HUES64 (cell line): ENCODE results near the gene CNOT6L.

Experiments
- H3K27ac ChIP-seq: 2 replicates; pipeline ENCODE4 v1.7.0; 2013; ENCODE audit warnings: low read depth, low read length, inconsistent platforms
- H3K27me3 ChIP-seq: 2 replicates; pipeline ENCODE4 v1.6.1; 2013; ENCODE audit warnings: mild to moderate bottlenecking, low read length; ENCODE audit not compliant: insufficient read depth
- H3K36me3 ChIP-seq: 2 replicates; pipeline ENCODE4 v1.6.1; 2013; ENCODE audit warnings: mild to moderate bottlenecking, low read length; ENCODE audit not compliant: insufficient read depth
- H3K4me1 ChIP-seq: 2 replicates; pipeline ENCODE4 v1.6.1; 2013; ENCODE audit warnings: mild to moderate bottlenecking, low read length, moderate library complexity; ENCODE audit not compliant: insufficient read depth
- H3K4me3 ChIP-seq: 2 replicates; pipeline ENCODE4 v1.5.1; 2013; ENCODE audit warnings: mild to moderate bottlenecking, low read length, moderate library complexity
- H3K9ac ChIP-seq: 2 replicates; pipeline ENCODE4 v1.6.1; 2013; ENCODE audit warnings: mild to moderate bottlenecking, low read depth, low read length
- H3K9me3 ChIP-seq: 2 replicates; pipeline ENCODE4 v1.6.1; 2013; ENCODE audit warnings: low read depth, low read length; ENCODE audit not compliant: insufficient read depth
- WGBS: fragments of 150-250, 120-280 bp; methylation state at CpG from one replicate; pipeline ENCODE4 v1.1.7; 2013; ENCODE audit warnings: missing lambda C conversion rate; 5-methylcytosine and 5-hydroxymethylcytosine counted together

Gene CNOT6L

DNA sequence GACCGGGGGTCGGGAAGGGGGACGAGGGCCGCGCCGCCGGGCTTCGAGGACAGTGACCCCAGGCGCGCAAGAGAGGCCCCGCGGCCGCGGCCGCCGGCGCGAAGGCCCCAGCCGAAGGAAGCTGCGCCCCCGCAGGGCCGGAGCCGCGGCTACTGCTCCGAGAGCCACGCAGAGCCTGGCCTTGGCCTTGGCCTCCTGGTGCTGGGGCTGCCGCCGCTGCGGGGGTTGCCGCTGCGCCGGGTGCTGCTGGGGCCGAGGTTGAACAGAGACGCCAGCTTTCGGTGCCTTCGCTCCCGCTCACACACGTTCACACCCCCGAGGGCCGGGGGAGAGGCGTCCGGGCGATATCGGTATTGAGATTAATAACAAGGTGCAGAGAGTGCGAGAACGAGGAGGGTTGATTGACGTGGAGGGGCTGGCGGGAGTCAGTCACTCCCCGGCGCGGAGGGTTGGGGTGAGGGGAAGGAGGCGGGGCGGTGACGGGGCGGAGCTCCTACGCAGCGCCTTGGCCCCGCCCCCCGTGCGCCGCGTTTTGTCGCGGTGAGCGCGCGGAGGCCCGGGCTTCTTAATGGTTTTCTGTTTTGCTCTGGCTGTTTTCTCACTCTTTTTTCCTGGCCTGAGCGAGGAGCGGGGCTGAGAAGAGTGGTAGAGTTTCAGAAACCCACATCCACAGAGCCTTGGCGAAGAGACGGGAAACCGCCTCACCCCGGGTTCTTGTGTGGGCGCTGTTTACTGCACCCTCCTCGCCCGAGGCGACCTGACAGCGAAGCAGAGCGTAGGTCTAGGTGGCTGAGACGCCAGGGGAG is 878 bp upstream of the CNOT6L start:
- H3K9ac ChIP-seq: peak overlapping the region; percentile 59
- no peaks in the 10 kb centered on the region for H3K9me3 ChIP-seq
- under 1% methylated on average over 81 of the region's 81 CpGs for WGBS
- H3K27me3 ChIP-seq: peaks cover 24% of the 10 kb centered on the region
- H3K4me1 ChIP-seq: peaks cover 5% of the 10 kb centered on the region
- no peaks in the 10 kb centered on the region for H3K36me3 ChIP-seq
- peak overlapping the region; percentile 27; the same call in 1 of the 2 replicates for H3K27ac ChIP-seq
- peak overlapping the region; percentile 73 for H3K4me3 ChIP-seq

DNA sequence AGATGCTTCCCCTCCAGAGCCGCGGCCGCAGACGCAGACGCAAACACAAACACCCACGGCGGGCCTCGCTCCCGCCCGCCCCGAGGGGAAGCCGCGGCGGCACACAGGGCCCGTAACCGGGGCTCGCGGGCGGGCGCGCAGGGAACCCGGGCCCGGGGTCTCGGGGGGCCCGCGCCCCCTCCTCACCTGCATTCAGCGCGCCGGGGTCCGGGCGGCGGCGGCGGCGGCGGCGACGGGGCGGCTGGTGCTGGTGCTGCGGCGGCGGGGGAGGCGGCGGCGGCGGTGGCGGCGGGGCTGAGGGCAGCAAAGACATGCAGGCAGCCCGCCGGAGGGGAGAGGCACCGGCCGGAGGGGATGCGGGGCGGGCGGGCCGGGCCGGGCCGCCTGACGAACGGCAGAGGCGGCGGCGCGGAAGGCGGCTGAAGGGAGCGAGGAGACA is 255 bp upstream of the CNOT6L start:
- Histone ChIP-seq H3K36me3 (no peaks in the 10 kb centered on the region), H3K27ac (no peak overlapping the region), H3K4me3 (peak overlapping the region; percentile 92), H3K9ac (peak overlapping the region; percentile 56), H3K27me3 (peaks cover 24% of the 10 kb centered on the region), H3K9me3 (no peaks in the 10 kb centered on the region), H3K4me1 (peaks cover 5% of the 10 kb centered on the region)
- WGBS: under 1% methylated on average over 66 of the region's 66 CpGs

DNA sequence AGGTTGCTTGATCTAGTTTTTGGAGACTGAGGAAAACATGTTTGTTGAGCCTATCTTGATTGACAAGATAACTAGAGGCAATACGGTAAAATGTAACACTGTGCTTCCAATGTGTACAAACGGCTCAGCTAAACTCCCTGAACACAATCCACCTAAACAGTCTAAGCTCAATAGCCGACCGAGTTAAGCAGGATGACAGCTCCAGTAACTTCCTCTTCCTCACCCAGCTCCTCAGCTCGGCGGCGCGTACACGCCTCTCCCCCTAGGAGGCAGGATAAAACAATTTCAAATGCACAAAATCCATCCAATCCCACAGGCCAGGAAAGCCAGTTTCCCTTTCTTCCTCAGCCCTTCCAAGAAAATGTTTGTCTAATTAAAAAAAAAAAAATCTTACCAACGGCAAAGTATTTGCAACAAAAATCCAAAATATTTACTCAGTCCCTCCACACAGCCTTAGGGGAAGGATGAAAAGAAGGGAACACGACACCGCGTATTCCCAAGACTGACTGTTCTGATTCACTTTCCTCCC is 1.0 kb downstream of the CNOT6L start:
- H3K27ac ChIP-seq: peak overlapping the region; percentile 17; the same call in 1 of the 2 replicates
- H3K9me3 ChIP-seq: no peaks in the 10 kb centered on the region
- 2% methylated on average over 13 of the region's 13 CpGs for WGBS
- H3K36me3 ChIP-seq: no peaks in the 10 kb centered on the region
- H3K4me1 ChIP-seq: peaks cover 5% of the 10 kb centered on the region
- peaks cover 24% of the 10 kb centered on the region for H3K27me3 ChIP-seq
- peak overlapping the region; percentile 92 for H3K4me3 ChIP-seq
- peak overlapping the region; percentile 56 for H3K9ac ChIP-seq

DNA sequence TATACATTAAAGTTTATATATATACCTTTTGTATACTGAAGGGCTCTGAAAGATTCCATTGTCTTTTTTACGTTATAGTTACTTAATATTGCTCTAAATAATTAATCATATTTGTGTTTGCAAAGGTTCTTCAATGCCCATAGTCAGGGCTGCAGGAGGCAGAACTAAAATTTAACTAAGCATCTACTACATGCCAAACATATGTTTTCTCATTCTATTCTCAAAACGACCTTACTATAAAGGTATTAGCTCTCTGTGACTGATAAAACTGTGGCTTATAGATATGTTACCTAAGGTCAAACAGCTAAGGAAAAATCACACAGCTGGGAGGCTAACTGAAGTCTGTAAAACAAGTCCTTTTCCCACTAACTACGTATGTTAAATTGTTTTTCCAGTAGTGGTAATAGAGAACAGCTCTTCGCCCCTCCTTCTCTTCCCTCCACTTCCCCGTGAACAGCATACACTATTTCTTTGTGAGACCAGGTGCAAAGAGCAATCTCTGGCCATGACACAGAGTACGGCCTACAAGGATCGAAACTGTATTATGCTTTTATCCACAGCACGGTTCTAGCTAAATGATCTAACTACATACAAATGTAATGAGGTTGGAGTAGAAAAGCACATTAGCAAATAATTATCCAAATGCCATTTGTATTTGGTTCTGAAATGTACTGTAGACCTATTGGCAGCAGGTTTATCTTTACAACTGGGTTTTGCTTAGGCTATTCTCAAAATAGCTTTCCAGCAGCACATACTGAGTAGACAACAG is 1.7 kb downstream of the CNOT6L start:
- Histone ChIP-seq H3K9ac (no peak overlapping the region), H3K9me3 (no peaks in the 10 kb centered on the region), H3K4me3 (peak overlapping the region; percentile 92), H3K4me1 (peaks cover 5% of the 10 kb centered on the region), H3K36me3 (no peaks in the 10 kb centered on the region), H3K27me3 (peaks cover 24% of the 10 kb centered on the region), H3K27ac (no peak overlapping the region)
- WGBS: 85% methylated on average over 5 of the region's 8 CpGs

DNA sequence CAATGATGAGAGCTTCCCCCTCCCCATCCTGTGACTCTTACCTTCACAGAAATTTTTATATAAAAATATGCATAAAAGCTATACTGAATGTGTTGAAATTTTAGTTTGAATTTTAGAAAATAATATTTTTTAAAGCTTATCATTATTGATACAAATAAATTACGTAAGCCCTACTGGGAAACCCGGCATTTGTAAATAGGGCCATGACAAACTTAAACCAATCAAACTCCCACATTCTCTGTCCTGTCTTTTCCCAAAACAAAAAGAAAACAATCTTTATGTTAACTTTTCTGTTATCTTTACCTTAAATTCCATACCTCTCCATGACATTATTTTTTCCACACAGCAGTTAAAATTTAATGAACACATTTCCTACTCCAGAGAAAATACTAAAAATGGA is 2.6 kb downstream of the CNOT6L start:
- Histone ChIP-seq H3K9ac (no peak overlapping the region), H3K4me1 (peaks cover 5% of the 10 kb centered on the region), H3K4me3 (no peak overlapping the region), H3K9me3 (no peaks in the 10 kb centered on the region), H3K27me3 (peaks cover 22% of the 10 kb centered on the region), H3K27ac (no peak overlapping the region), H3K36me3 (no peaks in the 10 kb centered on the region)
- 92% methylated on average over 2 of the region's 2 CpGs for WGBS

DNA sequence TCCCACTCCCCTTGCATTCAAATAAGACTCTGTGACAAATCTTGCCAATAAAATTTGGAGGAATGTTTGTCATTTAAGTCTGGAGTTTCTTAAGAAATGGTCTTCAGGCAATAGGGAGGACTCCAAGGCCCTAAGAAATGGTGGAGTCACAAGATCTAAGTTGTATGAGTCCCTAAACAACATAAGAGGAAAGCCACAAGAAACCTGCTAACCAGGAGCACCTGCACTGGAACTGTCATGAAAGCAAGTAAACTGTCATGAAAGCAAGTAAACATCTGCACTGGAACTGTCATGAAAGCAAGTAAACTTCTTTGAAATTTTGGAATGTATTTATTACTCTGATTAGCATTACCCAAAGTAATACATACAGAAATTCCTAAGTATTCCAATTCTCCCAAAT is 3.5 kb downstream of the CNOT6L start:
- peaks cover 12% of the 10 kb centered on the region for H3K27me3 ChIP-seq
- H3K9me3 ChIP-seq: no peaks in the 10 kb centered on the region
- H3K4me3 ChIP-seq: no peak overlapping the region
- no peak overlapping the region for H3K27ac ChIP-seq
- no peak overlapping the region for H3K9ac ChIP-seq
- H3K4me1 ChIP-seq: peaks cover 5% of the 10 kb centered on the region
- no peaks in the 10 kb centered on the region for H3K36me3 ChIP-seq

DNA sequence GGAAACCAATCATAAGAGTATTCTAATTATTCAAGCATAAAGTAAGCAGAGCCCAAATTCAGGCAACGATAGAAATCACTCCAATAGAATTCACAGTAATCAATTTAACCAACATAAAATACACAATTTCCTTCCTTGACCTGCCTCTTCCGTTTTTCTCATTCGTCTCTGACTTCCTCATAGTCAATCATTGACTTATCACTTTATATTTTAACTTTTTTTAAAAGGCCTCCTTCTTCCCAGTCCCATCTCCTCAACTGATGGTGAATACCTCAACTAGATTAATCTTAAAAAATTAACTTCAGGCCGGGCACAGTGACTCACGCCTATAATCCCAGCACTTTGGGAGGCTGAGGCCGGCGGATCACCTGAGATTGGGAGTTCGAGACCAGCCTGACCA is 13.3 kb downstream of the CNOT6L start:
- H3K27ac ChIP-seq: no peak overlapping the region
- 94% methylated on average over 8 of the region's 8 CpGs for WGBS
- no peak overlapping the region for H3K9ac ChIP-seq
- H3K9me3 ChIP-seq: no peaks in the 10 kb centered on the region
- H3K4me3 ChIP-seq: no peak overlapping the region
- peaks cover 6% of the 10 kb centered on the region for H3K4me1 ChIP-seq
- no peaks in the 10 kb centered on the region for H3K27me3 ChIP-seq
- H3K36me3 ChIP-seq: no peaks in the 10 kb centered on the region

DNA sequence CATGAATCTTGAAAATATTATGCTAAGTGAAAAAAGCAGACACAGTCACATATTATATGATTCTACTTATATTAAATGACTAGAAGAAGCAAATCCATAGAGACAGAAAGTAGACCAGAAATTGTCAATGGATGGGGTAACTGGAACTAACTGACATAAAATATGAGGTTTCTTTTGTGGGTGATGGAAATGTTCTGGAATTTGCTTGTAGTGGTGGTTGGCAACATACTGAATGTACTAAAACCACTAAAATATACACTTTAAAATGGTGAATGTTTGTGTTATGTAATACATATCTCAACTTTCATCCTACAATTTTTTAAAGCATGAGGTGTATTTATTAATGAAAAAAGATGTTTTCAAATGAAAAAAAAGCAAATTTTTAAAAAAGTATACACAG is 14.7 kb downstream of the CNOT6L start:
- Histone ChIP-seq H3K36me3 (no peaks in the 10 kb centered on the region), H3K9me3 (no peaks in the 10 kb centered on the region), H3K27ac (no peak overlapping the region), H3K4me3 (no peak overlapping the region), H3K27me3 (no peaks in the 10 kb centered on the region), H3K9ac (no peak overlapping the region), H3K4me1 (peaks cover 12% of the 10 kb centered on the region)

DNA sequence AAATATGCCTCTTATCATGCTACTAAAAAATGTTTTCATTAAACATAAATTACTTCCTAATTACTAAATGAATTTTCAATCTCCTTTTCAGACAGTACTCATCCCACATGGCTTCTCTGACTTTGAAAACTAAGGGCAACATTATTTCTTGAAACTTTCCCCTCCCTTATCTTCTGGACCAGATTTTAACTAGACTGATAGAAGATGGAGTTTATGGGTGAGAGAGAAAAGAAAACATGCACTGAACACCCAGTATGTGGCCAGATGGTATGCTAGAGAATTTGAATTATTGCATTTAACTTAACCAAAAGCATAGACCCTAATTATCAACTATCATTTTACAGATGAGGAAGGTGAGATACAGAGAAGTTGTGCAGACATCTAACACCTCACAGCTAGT is 16.8 kb downstream of the CNOT6L start:
- Histone ChIP-seq H3K4me3 (no peak overlapping the region), H3K9ac (no peak overlapping the region), H3K9me3 (no peaks in the 10 kb centered on the region), H3K27ac (no peak overlapping the region), H3K36me3 (no peaks in the 10 kb centered on the region), H3K4me1 (peaks cover 12% of the 10 kb centered on the region), H3K27me3 (no peaks in the 10 kb centered on the region)

DNA sequence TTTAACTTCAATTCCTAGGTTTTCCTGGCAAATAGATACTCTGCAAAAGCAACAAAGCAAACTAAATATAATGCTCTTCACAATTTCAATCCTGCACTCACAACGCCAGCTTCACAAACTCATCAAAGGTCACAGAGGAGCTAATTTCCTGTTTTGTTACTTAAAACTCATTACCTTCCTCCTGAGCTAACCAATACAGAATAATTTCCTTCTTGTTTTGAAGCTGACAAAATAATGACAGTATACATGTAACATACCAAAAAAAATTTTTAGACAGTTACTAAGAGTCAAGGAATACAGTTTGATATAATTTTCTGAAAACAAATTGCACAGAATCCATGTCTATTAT is 17.9 kb downstream of the CNOT6L start:
- Histone ChIP-seq H3K36me3 (no peaks in the 10 kb centered on the region), H3K4me3 (no peak overlapping the region), H3K27me3 (no peaks in the 10 kb centered on the region), H3K27ac (peak overlapping the region; percentile 54), H3K9me3 (no peaks in the 10 kb centered on the region), H3K4me1 (peaks cover 12% of the 10 kb centered on the region), H3K9ac (peak overlapping the region; percentile 13; the same call in 1 of the 2 replicates)
- 71% methylated on average over 1 of the region's 1 CpG for WGBS

DNA sequence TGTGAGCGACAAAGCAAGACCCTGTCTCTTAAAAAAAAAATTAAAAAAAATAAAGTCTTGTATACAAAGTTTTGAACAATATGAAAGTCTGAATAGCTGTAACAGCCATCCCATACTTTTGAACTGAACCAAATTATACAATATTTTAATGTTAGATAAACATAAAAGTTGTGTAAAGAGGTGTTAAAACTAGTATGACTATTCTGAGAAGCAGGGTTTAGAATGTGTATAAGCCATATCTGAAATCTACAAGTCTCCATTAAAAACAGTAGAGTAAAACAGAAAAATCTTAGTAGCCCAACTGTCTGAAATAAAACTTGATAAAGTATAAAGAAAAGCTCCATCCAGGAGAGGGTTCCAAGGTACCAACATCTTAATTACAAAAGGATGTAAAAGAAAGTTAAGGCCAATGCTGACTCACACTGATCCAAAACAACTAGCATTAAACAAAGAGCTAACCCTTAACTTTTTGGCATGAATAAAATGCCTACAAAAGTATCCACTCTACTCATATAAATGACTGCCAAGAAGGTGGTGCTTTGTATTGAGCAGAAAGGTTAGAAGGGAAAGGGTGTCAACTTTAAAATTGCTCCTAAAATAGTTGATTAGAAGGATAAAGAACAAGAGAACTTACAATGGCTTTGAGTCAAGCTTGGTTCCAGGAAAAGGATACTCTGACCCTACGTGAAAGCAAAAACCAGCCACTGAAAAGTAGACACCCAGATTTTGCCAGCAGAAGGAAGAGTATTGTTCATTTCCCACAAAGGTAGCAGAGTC is 18.5 kb downstream of the CNOT6L start:
- H3K36me3 ChIP-seq: no peaks in the 10 kb centered on the region

More for the DNA sequence above, 18.5 kb downstream of the CNOT6L start:
- Histone ChIP-seq H3K9me3 (no peaks in the 10 kb centered on the region), H3K9ac (peak overlapping the region; percentile 13), H3K27me3 (no peaks in the 10 kb centered on the region), H3K4me1 (peaks cover 12% of the 10 kb centered on the region), H3K27ac (peak overlapping the region; percentile 54), H3K4me3 (no peak overlapping the region)
- WGBS: 44% methylated on average over 1 of the region's 2 CpGs
